Activated CD4-positive, alpha-beta T cell treated with anti-CD3 and anti-CD28 coated beads for 4 hours (primary cell): ENCODE measurements around the gene KCNJ13.
"Not testable (repeated sequence)": the region's sequence is repeated elsewhere in the genome, so short reads cannot be mapped to it uniquely, and the experiment has no call there.

Experiments
- DNase-seq, 2 donors: peaks; one replicate each; pipeline ENCODE4 v3.0.0-alpha.2; 2020

Gene KCNJ13

DNA sequence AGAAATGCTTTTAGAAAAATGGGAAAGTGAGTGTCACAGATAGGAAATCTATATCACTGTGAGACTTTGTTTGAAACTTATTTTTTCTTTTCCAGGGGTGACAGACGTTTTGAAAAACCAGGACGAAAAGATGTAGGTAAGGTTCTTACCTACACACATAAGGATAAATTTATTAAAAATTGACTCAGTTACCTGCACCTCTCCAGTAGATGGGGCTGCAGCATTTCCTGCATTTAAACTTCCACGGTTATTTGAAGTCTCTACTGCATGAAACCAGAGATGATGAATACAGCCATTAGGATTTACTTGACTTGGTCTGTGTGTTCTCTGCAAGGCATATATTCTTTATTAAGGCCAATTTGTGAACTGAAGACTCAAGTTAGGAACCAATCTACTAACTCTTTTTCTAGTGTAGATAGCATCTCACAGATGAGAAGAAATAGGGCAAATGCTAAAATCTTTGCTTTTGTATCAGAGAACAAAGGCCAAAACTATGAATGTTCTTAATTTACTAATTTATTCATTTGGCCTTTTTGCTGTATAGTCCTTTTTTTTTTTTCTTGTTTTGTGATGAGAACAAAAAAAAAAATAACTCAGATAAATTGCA lies 15.0 kb downstream of the KCNJ13 start:
- peak; percentile 21 to 51 for DNase-seq

DNA sequence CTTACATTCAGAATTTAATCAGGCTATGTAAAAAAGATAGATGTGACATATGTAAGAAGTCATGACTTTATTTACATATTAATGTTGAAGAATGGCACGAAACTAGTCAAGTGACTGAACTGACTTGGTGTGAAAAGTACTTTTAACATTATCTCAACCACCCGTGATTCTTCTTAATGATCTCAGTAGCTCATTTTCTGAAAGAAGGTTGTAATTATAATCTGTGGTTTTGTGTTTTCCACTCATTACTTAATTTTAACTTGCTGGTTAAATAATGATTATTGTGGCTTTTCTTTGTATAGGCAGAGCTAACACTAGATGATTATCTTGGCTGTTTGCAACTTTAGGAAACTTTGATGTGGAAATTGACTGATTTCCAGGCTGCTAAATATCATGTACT lies 18.5 kb downstream of the KCNJ13 start:
- no peak for DNase-seq

DNA sequence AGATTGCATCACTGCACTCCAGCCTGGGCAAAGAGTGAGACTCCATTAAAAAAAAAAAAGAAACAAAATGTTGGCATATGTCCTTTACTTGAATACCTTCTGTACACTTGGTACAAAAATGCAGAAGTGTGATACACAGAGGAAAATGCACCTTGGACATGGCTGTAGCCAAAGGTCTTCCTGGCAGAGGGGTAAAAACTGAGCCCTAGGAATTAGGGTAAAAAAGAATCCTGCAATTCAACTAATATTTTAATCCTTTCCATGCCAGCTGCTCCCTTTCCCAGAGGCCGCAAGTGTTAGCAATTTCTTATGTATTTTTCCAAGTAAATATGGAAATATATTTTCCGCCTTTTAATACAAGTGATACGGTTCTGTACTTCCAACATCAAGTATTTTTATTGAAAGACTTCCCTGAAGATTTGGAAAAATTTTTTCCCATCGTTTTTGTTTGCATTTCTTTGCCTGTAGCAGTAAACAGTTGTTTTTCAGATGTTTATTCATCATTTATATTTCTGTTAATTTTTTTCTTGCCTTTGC lies 26.2 kb downstream of the KCNJ13 start:
- no peak for DNase-seq

DNA sequence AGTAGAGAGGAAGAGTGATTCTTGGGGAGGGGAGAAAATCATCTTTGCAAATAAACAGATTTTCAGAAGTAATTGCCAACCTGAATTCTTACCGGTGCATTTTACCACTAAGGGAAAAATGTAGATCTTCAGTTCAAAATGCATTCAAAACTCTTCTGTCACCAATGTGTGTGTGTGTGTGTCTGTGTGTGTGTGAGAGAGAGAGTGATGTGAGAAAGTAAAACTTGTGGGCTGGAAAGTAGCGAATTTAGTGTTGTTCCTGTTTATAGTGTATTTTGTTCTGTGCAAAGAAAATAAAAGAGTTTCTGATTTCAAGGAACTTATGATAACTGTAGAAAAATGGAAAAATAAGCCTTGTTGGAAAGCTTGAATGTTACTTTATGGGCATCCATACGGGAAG lies 27.0 kb downstream of the KCNJ13 start:
- no peak for DNase-seq

DNA sequence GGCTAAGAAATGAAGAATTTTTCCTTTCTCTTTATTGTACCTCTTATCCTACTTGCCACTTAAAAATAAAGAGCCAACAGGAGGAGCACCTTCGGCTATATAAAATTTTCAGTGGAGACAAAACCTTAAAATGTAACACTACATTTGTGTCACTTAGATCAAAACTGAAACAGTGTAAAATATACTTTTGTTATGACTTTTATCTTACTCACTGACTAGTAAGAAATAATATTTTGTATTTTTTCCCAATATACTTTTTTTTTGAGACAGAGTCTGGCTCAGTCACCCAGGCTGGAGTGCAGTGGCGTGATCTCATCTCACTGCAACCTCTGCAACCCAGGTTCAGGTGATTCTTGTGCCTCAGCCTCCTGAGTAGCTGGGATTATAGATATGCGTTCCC lies 28.3 kb downstream of the KCNJ13 start:
- no peak for DNase-seq

- DNase-seq = no peak
Observed at GRCh38 chr2:232744963-232745362, 31.4 kb downstream of the KCNJ13 start.

DNA sequence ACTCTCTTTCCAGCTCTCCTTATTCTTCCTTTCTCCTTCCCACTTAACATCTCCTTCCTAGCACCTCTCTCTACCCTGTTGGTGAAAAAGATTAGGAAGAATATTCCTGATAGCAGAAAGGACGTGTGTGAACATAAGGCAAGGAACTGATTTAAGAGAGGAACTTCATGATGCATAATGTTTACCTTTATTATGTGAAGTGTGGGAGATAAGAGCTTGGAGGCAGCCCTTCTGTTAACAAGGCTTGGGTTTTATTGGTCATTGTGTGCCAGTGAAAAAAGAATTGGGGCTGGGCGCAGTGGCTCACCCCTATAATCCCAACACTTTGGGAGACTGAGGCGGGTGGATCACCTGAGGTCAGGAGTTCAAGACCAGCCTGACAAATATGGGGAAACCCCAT lies 34.4 kb downstream of the KCNJ13 start:
- DNase-seq = no peak

DNA sequence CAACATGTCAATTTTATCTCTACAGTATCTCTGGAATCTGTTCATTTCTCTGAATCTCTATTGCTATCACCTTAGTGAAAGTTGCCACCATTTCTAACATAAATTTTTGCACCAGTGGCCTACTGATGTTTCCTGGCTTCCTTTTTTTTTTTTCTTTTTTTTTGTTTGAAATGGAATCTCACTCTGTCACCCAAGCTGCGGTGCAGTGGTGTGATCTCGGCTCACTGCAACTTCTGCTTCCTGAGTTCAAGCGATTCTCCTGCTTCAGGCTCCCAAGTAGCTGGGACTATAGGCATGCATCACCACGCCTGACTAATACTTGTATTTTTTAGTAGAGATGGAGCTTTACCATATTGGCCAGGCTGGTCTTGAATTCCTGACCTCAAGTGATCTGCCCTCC lies 35.1 kb downstream of the KCNJ13 start:
- no peak for DNase-seq

- no peak for DNase-seq
Observed at GRCh38 chr2:232731470-232731869, 44.9 kb downstream of the KCNJ13 start.

GRCh38 chr2:232728785-232729184 lies 47.6 kb downstream of the KCNJ13 start:
- no peak for DNase-seq

DNA sequence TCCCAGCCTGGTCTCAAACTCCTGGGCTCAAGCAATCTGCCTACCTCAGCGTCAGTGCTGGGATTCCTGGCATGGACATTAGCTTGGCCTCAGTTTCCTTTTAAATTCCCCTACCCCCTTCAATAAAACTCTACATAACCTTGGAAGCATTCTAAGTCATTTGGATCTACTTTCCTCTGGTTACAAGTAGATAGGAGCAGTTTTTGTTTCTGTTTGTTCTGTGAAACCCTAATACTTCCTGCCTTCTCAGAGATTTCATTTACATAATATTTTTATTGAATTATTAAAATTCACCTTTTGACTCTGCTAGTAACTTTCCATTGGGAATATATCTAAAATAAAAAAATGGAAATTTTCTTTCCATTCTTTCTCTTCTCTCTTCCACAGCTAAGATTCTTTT lies 53.3 kb downstream of the KCNJ13 start:
- DNase-seq = no peak

DNA sequence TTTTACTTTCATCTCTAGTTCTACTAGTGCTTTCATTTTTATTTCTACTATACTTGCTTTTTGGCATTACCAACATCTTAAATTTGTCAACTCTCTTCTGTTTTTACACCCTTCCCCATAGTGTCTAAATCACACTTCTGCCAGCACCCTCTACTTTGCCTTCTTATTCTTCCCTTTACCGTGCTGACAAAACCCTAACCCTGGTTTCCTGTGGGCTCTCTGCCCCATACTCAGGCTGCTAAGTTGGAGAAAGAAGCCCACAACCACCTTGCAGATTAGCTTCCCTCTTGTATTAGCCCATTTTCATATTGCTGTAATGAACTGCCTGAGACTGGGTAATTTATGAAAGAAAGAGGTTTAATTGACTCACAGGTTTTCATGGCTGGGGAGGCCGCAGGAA lies 54.5 kb downstream of the KCNJ13 start:
- DNase-seq = no peak

DNA sequence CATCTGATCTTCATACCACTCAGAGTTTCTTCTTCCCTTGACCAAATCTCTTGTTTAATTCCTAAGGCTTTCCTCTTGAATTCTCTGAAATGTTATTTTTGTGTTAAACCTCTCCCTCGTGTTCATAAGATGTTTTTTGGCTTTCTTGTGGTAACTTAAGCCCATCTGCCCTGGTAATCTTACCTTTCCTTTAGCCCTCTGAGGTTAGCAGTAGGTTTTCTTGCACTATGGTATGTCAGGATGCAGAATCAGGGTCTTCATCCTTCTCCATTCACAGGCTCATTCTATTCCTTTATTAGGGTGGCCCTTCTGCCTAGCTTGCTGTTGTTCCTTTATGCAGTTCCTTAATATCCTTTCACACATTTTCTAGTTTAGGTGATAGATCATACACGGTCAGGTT lies 55.1 kb downstream of the KCNJ13 start:
- no peak for DNase-seq

- not testable (repeated sequence) for DNase-seq
Observed at GRCh38 chr2:232720056-232720455, 56.3 kb downstream of the KCNJ13 start.
